Measurements from ENCODE around the gene TMEM117. TPM values are rescaled to one million over a fixed set of nuclear protein-coding genes. Genes with fewer than 3 reads are reported as not detected.

The TMEM117 gene
- total RNA-seq (2014; rRNA removed; shearing (Covaris generic)), result 0.52 and 0.90 TPM in 2 replicates

GRCh38 chr12:43835656-43836474 is at the start of gene TMEM117:
Gene TMEM117 (plus strand): TSS chr12:43836081.
- H3K27me3 ChIP-seq (ENCODE audit: control insufficient read depth, insufficient read depth, low read length), result peaks cover 31% of the 10 kb centered on the region
- H3K36me3 ChIP-seq (replicated peaks; ENCODE audit: control insufficient read depth, insufficient read depth, low read length), result no peaks in the 10 kb centered on the region
- peak; percentile 84 for DNase-seq
- peak within 1 kb of the TSS; percentile 70 for H3K4me3 ChIP-seq (ENCODE audit: insufficient read depth, low read depth, low read length)

- Histone ChIP-seq H3K4me3 (ENCODE audit: insufficient read depth, low read depth, low read length) (no peak overlapping the region), H3K27me3 (ENCODE audit: control insufficient read depth, insufficient read depth, low read length) (no peaks in the 10 kb centered on the region), H3K36me3 (replicated peaks; ENCODE audit: control insufficient read depth, insufficient read depth, low read length) (no peaks in the 10 kb centered on the region)
- DNase-seq, result no peak
These were observed 48.8 kb upstream of the TMEM117 start for GRCh38 chr12:43786899-43787693.

DNA sequence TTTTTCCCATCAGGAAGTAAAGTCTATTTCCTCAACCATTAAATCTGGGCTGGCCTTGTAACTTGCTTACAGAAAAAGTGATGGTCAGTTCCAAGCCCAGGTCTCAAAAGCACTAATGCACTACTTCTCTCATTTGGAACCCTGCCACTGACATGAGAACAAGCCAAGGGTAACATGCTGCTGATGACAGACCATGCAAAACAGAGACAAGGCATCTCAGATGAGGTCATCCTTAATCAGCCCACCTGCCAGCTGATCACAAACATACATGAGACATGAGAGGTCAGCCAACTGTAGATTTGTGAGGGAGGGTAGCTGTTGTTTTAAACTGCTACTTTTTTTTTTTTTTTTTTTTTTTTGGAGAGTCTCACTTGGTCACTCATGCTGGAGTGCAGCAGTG is 45.9 kb upstream of the TMEM117 start:
- no peak for DNase-seq
- H3K27me3 ChIP-seq (ENCODE audit: control insufficient read depth, insufficient read depth, low read length), result no peaks in the 10 kb centered on the region
- H3K36me3 ChIP-seq (replicated peaks; ENCODE audit: control insufficient read depth, insufficient read depth, low read length), result no peaks in the 10 kb centered on the region
- H3K4me3 ChIP-seq (ENCODE audit: insufficient read depth, low read depth, low read length), result no peak overlapping the region

DNA sequence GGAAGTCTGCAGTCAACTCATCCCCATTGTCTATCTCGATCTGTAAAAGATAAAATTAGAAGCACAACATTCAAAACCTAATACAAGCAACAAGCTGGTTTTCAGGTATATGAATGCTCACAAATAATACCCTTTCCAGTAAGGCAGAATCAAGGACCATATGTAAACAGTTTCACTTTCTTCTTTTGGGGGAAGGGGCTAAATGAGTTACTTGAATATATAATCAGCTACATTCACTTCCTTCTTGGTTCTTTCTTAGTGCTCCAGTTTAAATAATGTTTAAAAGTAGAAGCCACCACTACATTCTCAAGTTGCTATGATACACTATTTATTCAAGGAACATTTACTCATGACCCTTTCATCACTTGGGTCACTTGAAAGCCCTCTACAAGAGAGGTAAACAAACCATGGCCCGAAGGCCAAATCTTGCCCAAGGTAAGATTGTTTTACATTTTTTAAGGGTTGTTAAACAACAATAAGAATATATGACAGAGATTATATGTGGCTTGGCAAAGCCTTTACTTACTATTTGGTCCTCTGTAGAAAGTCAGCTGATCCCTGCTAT is 40.1 kb upstream of the TMEM117 start:
- Histone ChIP-seq H3K4me3 (ENCODE audit: insufficient read depth, low read depth, low read length) (no peak overlapping the region), H3K36me3 (replicated peaks; ENCODE audit: control insufficient read depth, insufficient read depth, low read length) (peaks cover 9% of the 10 kb centered on the region), H3K27me3 (ENCODE audit: control insufficient read depth, insufficient read depth, low read length) (no peaks in the 10 kb centered on the region)
- DNase-seq, result no peak

DNA sequence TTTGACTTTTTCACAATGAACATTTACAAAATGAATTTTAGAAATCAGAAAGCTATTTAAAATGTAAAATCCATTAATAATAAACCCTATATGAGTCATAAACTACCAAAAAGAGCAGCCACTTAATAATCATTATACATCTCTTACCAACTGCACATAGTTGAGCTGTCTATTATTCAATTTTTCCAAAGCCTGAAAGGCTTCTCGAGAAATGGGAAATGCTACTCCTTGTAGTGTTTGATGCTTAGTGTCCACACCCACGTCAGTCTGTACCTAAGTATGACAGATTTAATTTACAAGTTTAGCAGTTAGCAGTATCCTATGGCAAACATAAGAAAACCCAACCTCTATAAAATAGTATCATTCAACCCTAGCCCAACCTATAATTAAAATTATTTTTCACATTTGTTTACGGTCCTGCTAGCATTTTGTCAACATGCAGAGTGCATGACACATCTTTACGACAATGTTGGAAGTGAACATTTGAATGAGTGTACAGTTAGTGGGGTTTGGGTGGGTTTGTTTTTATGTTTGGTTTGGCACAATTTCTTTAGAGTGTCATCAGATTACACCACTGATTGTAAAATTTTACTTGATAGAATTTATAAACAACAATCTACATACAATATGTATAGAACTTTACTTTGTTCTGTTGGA is 38.2 kb upstream of the TMEM117 start:
- H3K4me3 ChIP-seq (ENCODE audit: insufficient read depth, low read depth, low read length), result no peak overlapping the region
- H3K27me3 ChIP-seq (ENCODE audit: control insufficient read depth, insufficient read depth, low read length), result no peaks in the 10 kb centered on the region
- H3K36me3 ChIP-seq (replicated peaks; ENCODE audit: control insufficient read depth, insufficient read depth, low read length), result peaks cover 11% of the 10 kb centered on the region
- no peak for DNase-seq

- H3K4me3 ChIP-seq (ENCODE audit: insufficient read depth, low read depth, low read length), result peak overlapping the region; percentile 96
- DNase-seq, result peak; percentile 16
- peaks cover 5% of the 10 kb centered on the region; the same call in 1 of the 2 replicates for H3K36me3 ChIP-seq (replicated peaks; ENCODE audit: control insufficient read depth, insufficient read depth, low read length)
- no peaks in the 10 kb centered on the region; the same call in 1 of the 2 replicates for H3K27me3 ChIP-seq (ENCODE audit: control insufficient read depth, insufficient read depth, low read length)
These were observed 30.6 kb upstream of the TMEM117 start for GRCh38 chr12:43805149-43805859.

DNA sequence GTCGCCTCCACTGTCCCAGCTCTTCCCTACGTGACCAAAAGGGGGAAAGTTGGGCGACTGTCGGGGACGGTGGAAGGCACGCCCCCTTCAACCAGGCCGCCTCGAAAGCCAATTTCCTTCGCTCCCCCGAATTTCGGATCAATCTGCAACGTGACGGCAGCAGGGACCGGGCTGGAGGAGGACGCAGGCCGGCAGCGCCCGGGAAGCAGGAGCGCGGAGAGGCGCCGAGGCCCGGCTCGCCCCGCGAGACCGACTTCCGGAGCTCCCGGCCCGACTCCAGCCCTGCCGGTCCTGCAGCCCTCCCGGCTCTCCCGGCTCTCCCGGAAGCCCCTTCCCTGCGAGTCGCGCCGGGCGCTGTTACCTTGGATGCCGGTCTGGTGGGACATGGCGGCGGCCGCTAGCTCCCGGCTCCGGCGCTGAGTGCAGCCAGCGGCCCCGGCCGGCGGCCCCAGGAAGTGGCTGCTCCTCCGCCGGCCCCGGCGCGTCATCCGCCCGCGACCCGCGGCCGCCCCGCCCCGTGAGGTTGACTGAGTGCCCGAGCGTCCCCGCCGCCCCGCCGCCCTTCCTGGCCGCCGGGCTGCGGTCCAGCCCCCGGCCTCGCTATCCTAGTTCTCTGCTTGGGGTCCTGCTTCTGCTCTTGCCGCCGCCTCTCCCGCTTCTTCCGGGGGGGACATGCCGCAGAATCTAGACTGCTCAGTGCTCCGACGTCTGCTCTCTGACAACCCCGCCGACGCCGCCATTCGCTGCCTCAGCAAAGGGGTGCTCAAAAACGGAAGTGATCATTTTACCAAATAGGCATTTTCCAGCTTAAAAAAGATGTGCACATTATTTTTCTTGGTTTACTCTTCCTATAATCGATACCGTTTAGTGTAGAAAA is 29.8 kb upstream of the TMEM117 start, which contains the start of gene TWF1:
Gene TWF1 (minus strand): TSS at position 458 of the 877 bp plus-strand sequence. CDS start 72 bp downstream, at position 386.
- Histone ChIP-seq H3K36me3 (replicated peaks; ENCODE audit: control insufficient read depth, insufficient read depth, low read length) (peaks cover 4% of the 10 kb centered on the region; the same call in 1 of the 2 replicates), H3K4me3 (ENCODE audit: insufficient read depth, low read depth, low read length) (peak within 1 kb of the TSS; percentile 96), H3K27me3 (ENCODE audit: control insufficient read depth, insufficient read depth, low read length) (no peaks in the 10 kb centered on the region; the same call in 1 of the 2 replicates)
- peak; percentile 93 for DNase-seq

- DNase-seq, result no peak
- Histone ChIP-seq H3K27me3 (ENCODE audit: control insufficient read depth, insufficient read depth, low read length) (no peaks in the 10 kb centered on the region; the same call in 1 of the 2 replicates), H3K36me3 (replicated peaks; ENCODE audit: control insufficient read depth, insufficient read depth, low read length) (peaks cover 2% of the 10 kb centered on the region; the same call in 1 of the 2 replicates), H3K4me3 (ENCODE audit: insufficient read depth, low read depth, low read length) (peak overlapping the region; percentile 96)
These were observed 29.2 kb upstream of the TMEM117 start for GRCh38 chr12:43806737-43807072.

DNA sequence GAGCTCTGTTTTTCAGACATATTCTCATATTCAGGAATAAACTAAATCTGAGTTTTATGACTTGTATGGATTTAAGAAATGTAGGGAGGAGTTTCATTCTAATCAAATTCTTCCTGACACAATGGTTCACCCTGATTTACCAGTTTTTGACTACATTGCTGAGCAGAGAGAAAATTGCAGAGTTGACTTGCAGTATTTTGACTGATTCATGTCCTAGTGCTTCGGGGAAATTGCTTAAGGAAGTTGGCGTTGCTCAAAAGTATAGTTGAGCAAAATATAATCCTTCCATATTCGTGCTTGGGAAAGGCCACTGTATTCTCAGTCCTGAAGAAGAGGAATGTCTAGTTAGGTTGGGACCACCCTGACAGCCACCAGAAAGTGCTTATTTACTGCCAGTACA is 28.5 kb upstream of the TMEM117 start:
- DNase-seq, result no peak
- H3K4me3 ChIP-seq (ENCODE audit: insufficient read depth, low read depth, low read length), result no peak overlapping the region
- H3K36me3 ChIP-seq (replicated peaks; ENCODE audit: control insufficient read depth, insufficient read depth, low read length), result peaks cover 2% of the 10 kb centered on the region; the same call in 1 of the 2 replicates
- no peaks in the 10 kb centered on the region; the same call in 1 of the 2 replicates for H3K27me3 ChIP-seq (ENCODE audit: control insufficient read depth, insufficient read depth, low read length)

DNA sequence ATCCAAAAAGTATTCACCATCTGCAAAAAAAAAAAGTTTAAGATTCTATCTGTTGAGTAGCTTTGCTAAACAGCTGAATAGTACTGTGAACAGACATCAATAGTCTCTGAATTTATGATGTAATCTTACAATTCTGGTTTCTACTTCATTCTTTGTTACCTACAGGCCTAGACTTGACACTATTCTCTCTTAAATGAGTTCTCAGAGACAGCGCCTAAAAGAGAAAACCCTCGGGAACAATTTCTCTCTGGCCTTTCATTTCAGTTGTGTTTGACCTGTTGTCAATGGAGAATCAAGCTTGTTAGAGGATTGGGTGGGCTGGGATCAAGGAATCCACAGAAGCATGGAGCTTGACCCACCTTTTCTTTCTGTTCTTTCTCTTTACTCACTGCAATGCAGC is 23.8 kb upstream of the TMEM117 start:
- no peaks in the 10 kb centered on the region; the same call in 1 of the 2 replicates for H3K27me3 ChIP-seq (ENCODE audit: control insufficient read depth, insufficient read depth, low read length)
- DNase-seq, result no peak
- no peak overlapping the region for H3K4me3 ChIP-seq (ENCODE audit: insufficient read depth, low read depth, low read length)
- no peaks in the 10 kb centered on the region for H3K36me3 ChIP-seq (replicated peaks; ENCODE audit: control insufficient read depth, insufficient read depth, low read length)

DNA sequence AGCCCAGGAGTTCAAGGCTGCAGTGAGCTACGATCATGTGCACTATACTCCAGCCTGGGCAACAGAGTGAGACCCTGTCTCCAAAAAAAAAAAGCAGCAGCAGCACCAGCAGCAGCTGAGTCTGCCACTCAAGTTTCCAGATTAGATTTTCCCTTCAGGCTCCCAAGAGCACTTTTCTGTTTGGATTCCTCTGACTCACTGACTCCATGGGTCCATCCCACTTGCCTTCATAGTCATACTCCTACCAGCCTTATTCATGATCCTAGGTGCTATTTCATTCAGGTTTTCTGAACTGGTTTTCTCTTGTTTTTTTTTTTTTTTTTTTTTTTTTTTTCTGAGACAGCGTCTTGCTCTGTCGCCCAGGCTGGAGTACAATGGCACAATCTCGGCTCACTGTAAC is 23.0 kb upstream of the TMEM117 start:
- Histone ChIP-seq H3K36me3 (replicated peaks; ENCODE audit: control insufficient read depth, insufficient read depth, low read length) (no peaks in the 10 kb centered on the region), H3K4me3 (ENCODE audit: insufficient read depth, low read depth, low read length) (no peak overlapping the region), H3K27me3 (ENCODE audit: control insufficient read depth, insufficient read depth, low read length) (no peaks in the 10 kb centered on the region; the same call in 1 of the 2 replicates)
- no peak for DNase-seq

- H3K4me3 ChIP-seq (ENCODE audit: insufficient read depth, low read depth, low read length), result no peak overlapping the region
- DNase-seq, result no peak
- H3K27me3 ChIP-seq (ENCODE audit: control insufficient read depth, insufficient read depth, low read length), result no peaks in the 10 kb centered on the region; the same call in 1 of the 2 replicates
- H3K36me3 ChIP-seq (replicated peaks; ENCODE audit: control insufficient read depth, insufficient read depth, low read length), result no peaks in the 10 kb centered on the region
These were observed 20.5 kb upstream of the TMEM117 start for GRCh38 chr12:43815416-43815815.

DNA sequence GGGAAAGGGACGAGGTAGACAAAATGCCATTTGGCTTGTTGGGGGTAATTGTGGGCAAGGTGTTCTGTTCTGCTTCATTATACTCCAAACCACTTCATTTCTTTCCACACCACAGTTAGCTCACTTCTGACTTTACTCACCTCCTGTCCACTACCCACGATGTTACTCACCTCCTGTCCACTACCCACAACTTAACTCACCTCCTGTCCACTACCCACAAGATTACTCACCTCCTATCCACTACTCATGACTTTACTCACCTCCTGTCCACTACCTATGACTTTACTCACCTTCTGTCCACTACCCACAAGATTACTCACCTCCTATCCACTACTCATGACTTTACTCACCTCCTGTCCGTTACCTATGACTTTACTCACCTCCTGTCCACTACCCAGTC is 19.7 kb upstream of the TMEM117 start:
- no peak for DNase-seq
- H3K36me3 ChIP-seq (replicated peaks; ENCODE audit: control insufficient read depth, insufficient read depth, low read length), result no peaks in the 10 kb centered on the region
- H3K27me3 ChIP-seq (ENCODE audit: control insufficient read depth, insufficient read depth, low read length), result no peaks in the 10 kb centered on the region; the same call in 1 of the 2 replicates
- no peak overlapping the region for H3K4me3 ChIP-seq (ENCODE audit: insufficient read depth, low read depth, low read length)
